ENCODE results near the gene ACTG1.

GRCh38 chr17:81558115-81558468 is 45.5 kb upstream of the ACTG1 start:
- TF ChIP-seq CTCF (conservative IDR thresholded peaks at IDR 0.05; ENCODE audit: low read length) (no peak), EZH2phosphoT487 (IDR thresholded peaks at IDR 0.05; ENCODE audit: borderline replicate concordance, low read depth, low read length) (no peak)
